ENCODE measurements around the gene COX20. TPM values are rescaled to one million over a fixed set of nuclear protein-coding genes. Genes with fewer than 3 reads are reported as not detected.

COX20 gene
- total and polyA plus RNA-seq, 2 of the 8 experiments (the other 6 are each of a cell fraction or from before 2014, with no cell fraction given): 17.5 to 28.8 TPM

- Histone ChIP-seq H3K9ac (replicated peaks in 1 of 4; ENCODE audit: extremely low read depth in 1 of 4, low read depth in 3 of 4, low read length in 3 of 4) (peak overlapping the region in 2 of 4 experiments; percentile 25 to 57; a peak in 2 of 7 replicates), H4K20me1 (replicated peaks in 1 of 2; ENCODE audit: control insufficient read depth in 1 of 2, insufficient read depth in 2 of 2, low read length in 2 of 2) (peaks cover 32 to 33% of the 10 kb centered on the region in 2 experiments), H3K36me3 (ENCODE audit: control insufficient read depth in 2 of 4, insufficient read depth in 4 of 4, low read length in 3 of 4) (peaks cover 39 to 67% (median 55%) of the 10 kb centered on the region in 4 experiments), H3K23ac (ENCODE audit: insufficient read length) (no peak overlapping the region), H2BK20ac (ENCODE audit: low read length) (no peak overlapping the region), H2BK12ac (ENCODE audit: low read depth, low read length) (no peak overlapping the region), H3K27ac (ENCODE audit: low read depth, low read length) (no peak overlapping the region), H3K18ac (ENCODE audit: extremely low read depth, low read length) (no peak overlapping the region), H4K8ac (ENCODE audit: extremely low read depth, insufficient read depth, low read length) (no peak overlapping the region), H3K4me2 (ENCODE audit: insufficient read depth in 1 of 2, low read depth in 2 of 2, low read length in 2 of 2) (peak overlapping the region; percentile 76 to 78), H3K4me1 (replicated peaks in 1 of 4; ENCODE audit: control insufficient read depth in 3 of 4, insufficient read depth in 4 of 4, low read length in 3 of 4) (peaks cover 0 to 6% (median 3%) of the 10 kb centered on the region in 4 experiments; a peak in 4 of 7 replicates), H3K56ac (replicated peaks; ENCODE audit: insufficient read length, low read depth, low read length) (no peak overlapping the region), H4K5ac (ENCODE audit: insufficient read length, low read depth, low read length) (no peak overlapping the region), H3K23me2 (ENCODE audit: low read depth, low read length) (peaks cover 5% of the 10 kb centered on the region), H2BK15ac (ENCODE audit: low read length) (no peak overlapping the region), H3K9me3 (ENCODE audit: insufficient read depth in 2 of 2, low read depth in 1 of 2, low read length in 1 of 2) (no peaks in the 10 kb centered on the region), H2AK5ac (ENCODE audit: low read depth, low read length) (no peak overlapping the region), H2BK5ac (ENCODE audit: low read depth, low read length) (no peak overlapping the region), H3K79me1 (ENCODE audit: low read depth, low read length) (no peaks in the 10 kb centered on the region; the same call in 1 of the 2 replicates), H3K4me3 (ENCODE audit: extremely low read depth in 1 of 4, insufficient read depth in 2 of 4, low read depth in 3 of 4, low read length in 4 of 4) (peak overlapping the region; percentile 89 to 100 (median 95); a peak in 7 of 8 replicates), H3K4ac (replicated peaks; ENCODE audit: insufficient read length, low read depth, low read length) (no peak overlapping the region), H2BK120ac (replicated peaks; ENCODE audit: low read depth, low read length) (no peak overlapping the region), H3K14ac (ENCODE audit: insufficient read length) (no peak overlapping the region), H4K91ac (replicated peaks; ENCODE audit: insufficient read length, low read length) (no peak overlapping the region), H3K79me2 (ENCODE audit: control insufficient read depth in 1 of 2, insufficient read depth in 2 of 2, low read length in 2 of 2) (peaks cover 38 to 83% of the 10 kb centered on the region in 2 experiments), H3K27me3 (replicated peaks in 1 of 4; ENCODE audit: control insufficient read depth in 3 of 4, extremely low read depth in 1 of 4, insufficient read depth in 3 of 4, low read length in 3 of 4) (no peaks in the 10 kb centered on the region), H2AFZ (ENCODE audit: low read length) (no peak overlapping the region)
- DNase-seq (ENCODE audit: low read depth in 1 of 2, low spot score in 2 of 2): no peak
- FAIRE-seq: no peak
- ChIA-PET CTCF (ENCODE audit: partially characterized antibody) (interaction anchor here (0.7 to 2.2 kb wide), 3 partner anchors 25 to 181 kb away, joined by 3 to 8 read pairs (median 3); no protein-coding TSS in a partner anchor), POLR2A (ENCODE audit: partially characterized antibody) (interaction anchor here (0.6 to 29.6 kb wide), 11 partner anchors 10 to 181 kb away, joined by 3 to 677 read pairs (median 4); partner anchors contain the start of gene COX20)
- TF ChIP-seq ATF2 (IDR thresholded peaks at IDR 0.05; ENCODE audit: low read length) (peak; percentile 16; the same call in 1 of the 2 replicates), HDAC6 (IDR thresholded peaks at IDR 0.05; ENCODE audit: low read depth, low read length) (no peak)
- WGBS, 2 experiments (ENCODE audit: extremely low coverage in 1 of 2, insufficient coverage in 1 of 2, insufficient read length in 1 of 2, insufficient replicate concordance in 2 of 2, low coverage in 1 of 2, low lambda C conversion rate in 2 of 2, missing lambda C conversion rate in 1 of 2): 64% methylated on average over 2 of the region's 2 CpGs; no CpG with 5 or more reads in 1 of the 2 experiments
These were observed 25.6 kb downstream of the COX20 start for GRCh38 chr1:244860914-244861610.

Measured in H1 (cell line).